22Rv1 (cell line): ENCODE measurements around the gene DPCD.
"Not testable (repeated sequence)": the region's sequence is repeated elsewhere in the genome, so short reads cannot be mapped to it uniquely, and the experiment has no call there.

Source experiments
- H3K27ac ChIP-seq: fragments of 450-650 bp; 2 replicates; pipeline ENCODE4 v1.5.1; 2017
- CTCF ChIP-seq: fragments of 450-650 bp; IDR thresholded peaks from 2 replicates; pipeline ENCODE4 v1.5.1; 2017; ENCODE audit warnings: mild to moderate bottlenecking
- ZFX ChIP-seq: fragments of 450-650 bp; IDR thresholded peaks from 2 replicates; pipeline ENCODE4 v1.6.1; 2017; ENCODE audit warnings: antibody characterized with exemption, borderline replicate concordance

Gene DPCD

GRCh38 chr10:101578192-101578591, 9.9 kb upstream of the DPCD start:
- H3K27ac ChIP-seq, result no peak overlapping the region
- TF ChIP-seq CTCF (no peak), ZFX (no peak)

GRCh38 chr10:101578803-101579515, 9.2 kb upstream of the DPCD start:
- TF ChIP-seq ZFX, result no peak
- no peak for TF ChIP-seq CTCF
- no peak overlapping the region for H3K27ac ChIP-seq

GRCh38 chr10:101579516-101579870, 8.6 kb upstream of the DPCD start:
- TF ChIP-seq CTCF (no peak), ZFX (no peak)
- no peak overlapping the region for H3K27ac ChIP-seq

- no peak overlapping the region for H3K27ac ChIP-seq
- no peak for TF ChIP-seq CTCF
- no peak for TF ChIP-seq ZFX
These were observed 7.4 kb upstream of the DPCD start for GRCh38 chr10:101580486-101581399.

GRCh38 chr10:101585841-101586240, 2.3 kb upstream of the DPCD start:
- TF ChIP-seq ZFX (no peak), CTCF (no peak)
- no peak overlapping the region for H3K27ac ChIP-seq

- H3K27ac ChIP-seq, result peak overlapping the region; percentile 53
- TF ChIP-seq ZFX, result no peak
- no peak for TF ChIP-seq CTCF
These were observed 758 bp downstream of the DPCD start for GRCh38 chr10:101588879-101589278.

- not testable (repeated sequence) for H3K27ac ChIP-seq
These were observed 5.2 kb downstream of the DPCD start for GRCh38 chr10:101593331-101593730.
